Upper lobe of left lung (tissue), 4 donors: ENCODE results near the gene SDHA.

ENCODE experiments used
- EP300 ChIP-seq, 4 donors: sonication (generic); formaldehyde crosslinking; IDR thresholded peaks; one replicate each; pipeline ENCODE4 v1.5.1; 2017; ENCODE audit warnings: antibody characterized with exemption in 4 of 4, control low read depth in 2 of 4
- POLR2A ChIP-seq, 4 donors: fragments of 450-650 bp; IDR thresholded peaks; one replicate each; pipeline ENCODE4 v1.5.1; 2016 to 2017; ENCODE audit warnings: antibody characterized with exemption in 4 of 4, mild to moderate bottlenecking in 2 of 4
- POLR2AphosphoS5 ChIP-seq, 2 donors: sonication (generic); formaldehyde crosslinking; IDR thresholded peaks; one replicate each; pipeline ENCODE4 v1.5.1; 2017; ENCODE audit warnings: antibody characterized with exemption in 2 of 2
- TF ChIP-seq, protein P1 (sequence below), 6 experiments: fragments of 450-650 bp in 4 of 6; fragments of 200-600 bp in 2 of 6; sonication (generic) in 2 of 6; IDR thresholded peaks; one replicate each; pipeline ENCODE4 v1.5.1; 2016 to 2019; ENCODE audit warnings: antibody characterized with exemption in 6 of 6

DNA sequence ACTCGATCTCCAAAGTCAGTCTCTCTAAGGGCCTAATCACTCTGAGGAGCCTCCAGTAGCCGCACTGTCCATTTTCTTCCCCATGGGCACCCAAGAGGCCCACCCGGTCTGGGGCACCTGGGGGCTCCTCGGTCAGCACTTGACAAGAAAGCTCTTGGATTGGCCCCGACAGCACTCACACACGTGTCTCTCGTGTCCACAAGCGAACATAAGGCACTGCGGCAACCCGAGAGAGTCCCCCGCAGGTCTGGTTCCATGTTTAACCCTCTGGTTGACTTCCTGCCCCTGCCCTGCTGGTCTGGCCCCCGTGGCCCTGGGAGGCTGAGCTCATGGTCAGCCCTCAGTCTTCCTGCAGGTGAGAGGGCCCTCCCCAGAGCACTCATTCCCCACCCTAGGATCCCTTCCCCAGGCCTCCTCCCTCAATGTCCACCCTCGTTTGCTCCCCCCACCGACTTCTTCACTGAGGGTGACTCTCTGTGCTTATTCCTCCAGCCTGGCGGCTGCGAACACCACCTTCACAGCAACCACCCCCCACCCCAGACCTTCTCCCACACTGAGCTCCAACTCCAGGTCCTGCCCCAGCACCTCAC, 43.1 kb upstream of the SDHA start:
- TF ChIP-seq, protein P1, sequence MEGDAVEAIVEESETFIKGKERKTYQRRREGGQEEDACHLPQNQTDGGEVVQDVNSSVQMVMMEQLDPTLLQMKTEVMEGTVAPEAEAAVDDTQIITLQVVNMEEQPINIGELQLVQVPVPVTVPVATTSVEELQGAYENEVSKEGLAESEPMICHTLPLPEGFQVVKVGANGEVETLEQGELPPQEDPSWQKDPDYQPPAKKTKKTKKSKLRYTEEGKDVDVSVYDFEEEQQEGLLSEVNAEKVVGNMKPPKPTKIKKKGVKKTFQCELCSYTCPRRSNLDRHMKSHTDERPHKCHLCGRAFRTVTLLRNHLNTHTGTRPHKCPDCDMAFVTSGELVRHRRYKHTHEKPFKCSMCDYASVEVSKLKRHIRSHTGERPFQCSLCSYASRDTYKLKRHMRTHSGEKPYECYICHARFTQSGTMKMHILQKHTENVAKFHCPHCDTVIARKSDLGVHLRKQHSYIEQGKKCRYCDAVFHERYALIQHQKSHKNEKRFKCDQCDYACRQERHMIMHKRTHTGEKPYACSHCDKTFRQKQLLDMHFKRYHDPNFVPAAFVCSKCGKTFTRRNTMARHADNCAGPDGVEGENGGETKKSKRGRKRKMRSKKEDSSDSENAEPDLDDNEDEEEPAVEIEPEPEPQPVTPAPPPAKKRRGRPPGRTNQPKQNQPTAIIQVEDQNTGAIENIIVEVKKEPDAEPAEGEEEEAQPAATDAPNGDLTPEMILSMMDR (IDR thresholded peaks at IDR 0.05), result no peak
- TF ChIP-seq POLR2AphosphoS5 (IDR thresholded peaks at IDR 0.05) (no peak), POLR2A (IDR thresholded peaks at IDR 0.05) (no peak), EP300 (IDR thresholded peaks at IDR 0.05) (no peak)
